Stimulated activated CD4-positive, alpha-beta T cell treated with anti-CD3 and anti-CD28 coated beads, Interleukin-12 subunit alpha, Interleukin-12 subunit beta, amount 100 ng/mL, for 24 hours (primary cell): ENCODE measurements around the gene CCDC187.
"Not testable (repeated sequence)": the region's sequence is repeated elsewhere in the genome, so short reads cannot be mapped to it uniquely, and the experiment has no call there.

Experiments
- DNase-seq, 2 experiments: peaks; one replicate each; pipeline ENCODE4 v3.0.0-alpha.2; 2020; ENCODE audit warnings: low read depth in 2 of 2

CCDC187 gene

GRCh38 chr9:136327304-136327974, 23.5 kb upstream of the CCDC187 start, which contains the start of gene GPSM1:
GPSM1 (plus strand) TSS chr9:136327539; CDS start chr9:136327696, 157 bp downstream.
- peak in 1 of 2 experiments; percentile 28 for DNase-seq

- DNase-seq = no peak
These were observed 22.9 kb upstream of the CCDC187 start for GRCh38 chr9:136326761-136327303.

- no peak for DNase-seq
These were observed 22.3 kb upstream of the CCDC187 start for GRCh38 chr9:136326061-136326760.

GRCh38 chr9:136325358-136325757, 21.5 kb upstream of the CCDC187 start:
- no peak for DNase-seq

- no peak for DNase-seq
These were observed 20.8 kb upstream of the CCDC187 start for GRCh38 chr9:136324501-136325300.

GRCh38 chr9:136323371-136323789, 19.5 kb upstream of the CCDC187 start:
- DNase-seq = no peak

GRCh38 chr9:136322756-136323330, 18.9 kb upstream of the CCDC187 start:
- no peak for DNase-seq

GRCh38 chr9:136321561-136321960, 17.7 kb upstream of the CCDC187 start:
- DNase-seq = no peak

- DNase-seq = not testable (repeated sequence)
These were observed 17.1 kb upstream of the CCDC187 start for GRCh38 chr9:136320972-136321371.

GRCh38 chr9:136319955-136320354, 16.1 kb upstream of the CCDC187 start:
- DNase-seq = not testable (repeated sequence)

GRCh38 chr9:136319244-136319643, 15.3 kb upstream of the CCDC187 start:
- not testable (repeated sequence) for DNase-seq

- no peak for DNase-seq
These were observed 14.9 kb upstream of the CCDC187 start for GRCh38 chr9:136318776-136319241.

- DNase-seq = no peak
These were observed 14.3 kb upstream of the CCDC187 start for GRCh38 chr9:136318111-136318775.

GRCh38 chr9:136317695-136318094, 13.8 kb upstream of the CCDC187 start:
- DNase-seq = no peak

- DNase-seq = no peak
These were observed 13.2 kb upstream of the CCDC187 start for GRCh38 chr9:136316896-136317676.

- DNase-seq = no peak
These were observed 12.4 kb upstream of the CCDC187 start for GRCh38 chr9:136316271-136316751.

- DNase-seq = no peak
These were observed 11.1 kb upstream of the CCDC187 start for GRCh38 chr9:136314944-136315343.

GRCh38 chr9:136314056-136314416, 10.1 kb upstream of the CCDC187 start:
- no peak for DNase-seq

- DNase-seq = no peak
These were observed 9.5 kb upstream of the CCDC187 start for GRCh38 chr9:136313111-136314055.
